ENCODE measurements around the gene USP6NL. TPM values are rescaled to one million over a fixed set of nuclear protein-coding genes. Genes with fewer than 3 reads are reported as not detected.

The USP6NL gene
- total RNA-seq, 1 experiment from 2014 or later = 35.6 TPM

DNA sequence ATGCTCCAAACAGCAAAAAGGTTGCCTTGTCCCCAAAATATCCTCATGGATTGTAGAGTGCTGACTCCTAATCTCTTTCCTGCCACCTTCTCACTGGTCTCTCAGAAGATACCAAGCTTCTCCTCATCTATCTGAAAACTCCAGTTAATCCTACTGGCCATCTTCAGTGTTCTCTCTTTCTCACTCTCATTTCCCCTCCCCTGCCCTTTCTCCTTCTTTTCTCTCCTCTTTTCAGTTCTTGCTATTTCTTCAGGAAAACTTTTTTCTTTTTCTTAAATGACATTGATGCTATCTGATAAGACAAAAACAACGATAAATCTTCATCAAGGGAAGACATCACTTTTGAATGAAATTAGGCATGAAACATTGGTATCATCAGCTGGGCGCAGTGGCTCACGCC lies 109.8 kb downstream of the USP6NL start:
- DNase-seq = no peak
- peaks cover 8% of the 10 kb centered on the region for H3K4me1 Mint-ChIP-seq (ENCODE audit: low read depth, unreplicated experiment)
- Histone ChIP-seq H3K36me3 (ENCODE audit: control insufficient read depth, insufficient read depth, low read length) (peaks cover 1% of the 10 kb centered on the region; the same call in 1 of the 2 replicates), H3K4me1 (peaks cover 7% of the 10 kb centered on the region; the same call in 1 of the 2 replicates), H3K9me3 (no peaks in the 10 kb centered on the region), H3K27me3 (replicated peaks; ENCODE audit: control insufficient read depth, insufficient read depth, low read length) (no peaks in the 10 kb centered on the region), H3K4me3 (ENCODE audit: low read depth, low read length) (no peak overlapping the region)
- TF ChIP-seq, protein P1, sequence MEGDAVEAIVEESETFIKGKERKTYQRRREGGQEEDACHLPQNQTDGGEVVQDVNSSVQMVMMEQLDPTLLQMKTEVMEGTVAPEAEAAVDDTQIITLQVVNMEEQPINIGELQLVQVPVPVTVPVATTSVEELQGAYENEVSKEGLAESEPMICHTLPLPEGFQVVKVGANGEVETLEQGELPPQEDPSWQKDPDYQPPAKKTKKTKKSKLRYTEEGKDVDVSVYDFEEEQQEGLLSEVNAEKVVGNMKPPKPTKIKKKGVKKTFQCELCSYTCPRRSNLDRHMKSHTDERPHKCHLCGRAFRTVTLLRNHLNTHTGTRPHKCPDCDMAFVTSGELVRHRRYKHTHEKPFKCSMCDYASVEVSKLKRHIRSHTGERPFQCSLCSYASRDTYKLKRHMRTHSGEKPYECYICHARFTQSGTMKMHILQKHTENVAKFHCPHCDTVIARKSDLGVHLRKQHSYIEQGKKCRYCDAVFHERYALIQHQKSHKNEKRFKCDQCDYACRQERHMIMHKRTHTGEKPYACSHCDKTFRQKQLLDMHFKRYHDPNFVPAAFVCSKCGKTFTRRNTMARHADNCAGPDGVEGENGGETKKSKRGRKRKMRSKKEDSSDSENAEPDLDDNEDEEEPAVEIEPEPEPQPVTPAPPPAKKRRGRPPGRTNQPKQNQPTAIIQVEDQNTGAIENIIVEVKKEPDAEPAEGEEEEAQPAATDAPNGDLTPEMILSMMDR (IDR thresholded peaks at IDR 0.05; ENCODE audit: insufficient read depth in 1 of 2, low read depth in 1 of 2, low read length in 1 of 2, severe bottlenecking in 1 of 2, unreplicated experiment in 1 of 2) = no peak
- intact Hi-C loops (cut with micrococcal nuclease; ENCODE audit: unreplicated experiment) = no loop called here
- H3K9me3 Mint-ChIP-seq (ENCODE audit: unreplicated experiment) = no peaks in the 10 kb centered on the region
- no peak overlapping the region for H3K27ac Mint-ChIP-seq (ENCODE audit: unreplicated experiment)
- no peaks in the 10 kb centered on the region for H3K27me3 Mint-ChIP-seq (ENCODE audit: insufficient read depth, unreplicated experiment)
- no peak overlapping the region for H3K4me3 Mint-ChIP-seq (ENCODE audit: unreplicated experiment)
- peaks cover 6% of the 10 kb centered on the region for H3K36me3 Mint-ChIP-seq (ENCODE audit: insufficient read depth, unreplicated experiment)
- ChIA-PET POLR2A (no interaction called here), CTCF (no interaction called here)
- no TSS peak for BruUV-seq (replicated peaks)

DNA sequence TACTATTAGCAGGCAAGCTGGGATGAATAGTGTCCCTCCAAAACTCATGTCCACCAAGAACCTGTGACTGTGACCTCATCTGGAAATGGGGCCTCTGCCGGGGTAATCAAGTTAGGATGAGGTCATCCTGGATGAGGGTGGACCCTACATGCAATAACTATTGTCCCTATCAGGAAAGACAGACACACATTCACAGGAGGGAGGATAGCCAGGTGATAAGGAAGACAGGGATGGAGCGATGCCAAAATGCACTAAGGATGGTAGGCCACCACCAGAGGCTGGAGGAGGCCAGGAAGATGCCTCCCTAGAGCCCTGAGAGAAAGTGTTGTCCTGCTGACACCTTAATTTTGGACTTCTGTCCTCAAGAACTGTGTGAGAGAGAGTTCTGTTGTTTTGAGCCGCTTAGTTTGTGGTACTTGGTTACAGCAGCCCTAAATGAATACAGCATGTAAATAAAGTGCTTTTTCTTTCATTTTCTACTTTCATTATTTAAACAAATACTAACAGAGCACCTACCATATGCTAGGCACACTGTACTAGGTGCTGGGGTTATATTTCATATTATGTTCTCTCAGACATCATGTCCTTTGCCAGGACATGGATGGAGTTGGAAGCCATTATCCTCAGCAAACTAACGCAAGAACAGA lies 111.9 kb downstream of the USP6NL start:
- CTCF ChIA-PET = no interaction called here
- no peak overlapping the region for H3K4me3 ChIP-seq (ENCODE audit: low read depth, low read length)
- no peak overlapping the region for H3K4me3 Mint-ChIP-seq (ENCODE audit: unreplicated experiment)

GRCh38 chr10:11498399-11498798 lies 113.1 kb downstream of the USP6NL start:
- Histone ChIP-seq H3K4me3 (ENCODE audit: low read depth, low read length) (no peak overlapping the region), H3K4me1 (no peaks in the 10 kb centered on the region), H3K9me3 (no peaks in the 10 kb centered on the region), H3K36me3 (ENCODE audit: control insufficient read depth, insufficient read depth, low read length) (peaks cover 2% of the 10 kb centered on the region; the same call in 1 of the 2 replicates), H3K27me3 (replicated peaks; ENCODE audit: control insufficient read depth, insufficient read depth, low read length) (no peaks in the 10 kb centered on the region)
- TF ChIP-seq, protein P1 (IDR thresholded peaks at IDR 0.05; ENCODE audit: insufficient read depth in 1 of 2, low read depth in 1 of 2, low read length in 1 of 2, severe bottlenecking in 1 of 2, unreplicated experiment in 1 of 2) = no peak
- Mint-ChIP-seq H3K4me3 (ENCODE audit: unreplicated experiment) (no peak overlapping the region), H3K9me3 (ENCODE audit: unreplicated experiment) (no peaks in the 10 kb centered on the region), H3K27me3 (ENCODE audit: insufficient read depth, unreplicated experiment) (no peaks in the 10 kb centered on the region), H3K4me1 (ENCODE audit: low read depth, unreplicated experiment) (no peaks in the 10 kb centered on the region), H3K27ac (ENCODE audit: unreplicated experiment) (no peak overlapping the region), H3K36me3 (ENCODE audit: insufficient read depth, unreplicated experiment) (peaks cover 19% of the 10 kb centered on the region)
- DNase-seq = no peak
- intact Hi-C loops (cut with micrococcal nuclease; ENCODE audit: unreplicated experiment) = no loop called here
- no TSS peak for BruUV-seq (replicated peaks)
- ChIA-PET CTCF (no interaction called here), POLR2A (no interaction called here)

More for the DNA sequence above, 111.9 kb downstream of the USP6NL start:
- Histone ChIP-seq H3K27me3 (replicated peaks; ENCODE audit: control insufficient read depth, insufficient read depth, low read length) (no peaks in the 10 kb centered on the region), H3K4me1 (no peaks in the 10 kb centered on the region), H3K36me3 (ENCODE audit: control insufficient read depth, insufficient read depth, low read length) (peaks cover 2% of the 10 kb centered on the region; the same call in 1 of the 2 replicates), H3K9me3 (no peaks in the 10 kb centered on the region)
- Mint-ChIP-seq H3K27me3 (ENCODE audit: insufficient read depth, unreplicated experiment) (no peaks in the 10 kb centered on the region), H3K4me1 (ENCODE audit: low read depth, unreplicated experiment) (peaks cover 2% of the 10 kb centered on the region), H3K36me3 (ENCODE audit: insufficient read depth, unreplicated experiment) (peaks cover 13% of the 10 kb centered on the region), H3K27ac (ENCODE audit: unreplicated experiment) (no peak overlapping the region), H3K9me3 (ENCODE audit: unreplicated experiment) (no peaks in the 10 kb centered on the region)
- TF ChIP-seq, protein P1 (IDR thresholded peaks at IDR 0.05; ENCODE audit: insufficient read depth in 1 of 2, low read depth in 1 of 2, low read length in 1 of 2, severe bottlenecking in 1 of 2, unreplicated experiment in 1 of 2) = no peak
- POLR2A ChIA-PET = no interaction called here
- no TSS peak for BruUV-seq (replicated peaks)
- intact Hi-C loops (cut with micrococcal nuclease; ENCODE audit: unreplicated experiment) = no loop called here
- DNase-seq = no peak

Data from Caco-2 (cell line).